Astrocyte (in vitro differentiated cells and primary cell): ENCODE data around the gene ZXDC. TPM values are rescaled to one million over a fixed set of nuclear protein-coding genes. Genes with fewer than 3 reads are reported as not detected.
A peak's percentile ranks its signal among the peaks of the same experiment; 100 is the strongest.

Experiments
- DNase-seq: peaks from one replicate; pipeline ENCODE4 v3.0.0-alpha.2; 2010; ENCODE audit warnings: low read depth
- FAIRE-seq: peaks from 2 replicates; lab custom pipeline; 2011; peaks lifted over from hg19 to GRCh38; lab: Jason Lieb, UNC
- H2AFZ ChIP-seq: 2 replicates; pipeline ENCODE4 v1.6.0; 2012; ENCODE audit warnings: low read depth, low read length, inconsistent platforms
- H3K27ac ChIP-seq: 2 replicates; pipeline ENCODE4 v1.5.1; 2011; ENCODE audit warnings: low read depth, low read length, inconsistent platforms
- H3K27me3 ChIP-seq: 2 replicates; pipeline ENCODE4 v1.6.0; 2011; ENCODE audit warnings: low read length, inconsistent platforms; ENCODE audit not compliant: insufficient read depth
- H3K36me3 ChIP-seq: 2 replicates; pipeline ENCODE4 v1.5.1; 2011; ENCODE audit warnings: low read length, inconsistent platforms; ENCODE audit not compliant: insufficient read depth
- H3K4me1 ChIP-seq: 2 replicates; pipeline ENCODE4 v1.5.1; 2011; ENCODE audit warnings: low read length, inconsistent platforms; ENCODE audit not compliant: insufficient read depth
- H3K4me2 ChIP-seq: 2 replicates; pipeline ENCODE4 v1.6.0; 2012; ENCODE audit warnings: low read length, inconsistent platforms
- H3K4me3 ChIP-seq: 2 replicates; pipeline ENCODE4 v1.5.1; 2011; ENCODE audit warnings: low read depth, mild to moderate bottlenecking, low read length, inconsistent platforms; ENCODE audit not compliant: insufficient read depth
- H3K79me2 ChIP-seq: 2 replicates; pipeline ENCODE4 v1.6.0; 2012; ENCODE audit warnings: mild to moderate bottlenecking, low read length, inconsistent platforms; ENCODE audit not compliant: insufficient read depth
- H3K9ac ChIP-seq: 2 replicates; pipeline ENCODE4 v1.6.0; 2012; ENCODE audit warnings: mild to moderate bottlenecking, low read length, inconsistent platforms
- H3K9me3 ChIP-seq: 2 replicates; pipeline ENCODE4 v1.5.1; 2012; ENCODE audit warnings: low read depth, mild to moderate bottlenecking, low read length, inconsistent platforms; ENCODE audit not compliant: insufficient read depth
- H4K20me1 ChIP-seq: 2 replicates; pipeline ENCODE4 v1.6.0; 2012; ENCODE audit warnings: low read length, inconsistent platforms; ENCODE audit not compliant: insufficient read depth
- H3K27ac Mint-ChIP-seq: one replicate; pipeline ENCODE4 v1.8.0; 2021; ENCODE audit warnings: mild to moderate bottlenecking, mixed read lengths; ENCODE audit not compliant: unreplicated experiment
- H3K27me3 Mint-ChIP-seq: one replicate; pipeline ENCODE4 v1.8.0; 2021; ENCODE audit warnings: low read depth, mixed read lengths; ENCODE audit not compliant: unreplicated experiment
- H3K36me3 Mint-ChIP-seq: one replicate; pipeline ENCODE4 v1.8.0; 2021; ENCODE audit warnings: low read depth, mixed read lengths; ENCODE audit not compliant: unreplicated experiment
- H3K4me1 Mint-ChIP-seq: one replicate; pipeline ENCODE4 v1.8.0; 2021; ENCODE audit warnings: low read depth, mixed read lengths; ENCODE audit not compliant: unreplicated experiment
- H3K4me3 Mint-ChIP-seq: one replicate; pipeline ENCODE4 v1.8.0; 2021; ENCODE audit warnings: mild to moderate bottlenecking, moderate library complexity, mixed read lengths; ENCODE audit not compliant: unreplicated experiment
- H3K9me3 Mint-ChIP-seq: one replicate; pipeline ENCODE4 v1.8.0; 2021; ENCODE audit warnings: mild to moderate bottlenecking, mixed read lengths; ENCODE audit not compliant: unreplicated experiment
- CTCF ChIP-seq: IDR thresholded peaks from 2 replicates; pipeline ENCODE4 v1.5.1; 2011; ENCODE audit warnings: low read depth, mild to moderate bottlenecking, inconsistent platforms, low read length, moderate library complexity; ENCODE audit not compliant: insufficient read depth
- EZH2 ChIP-seq: IDR thresholded peaks from 2 replicates; pipeline ENCODE4 v1.6.1; 2012; ENCODE audit warnings: mild to moderate bottlenecking, low read length, inconsistent platforms; ENCODE audit not compliant: insufficient read depth
- total RNA-seq: library from RNA; stranded (reverse); gene quantifications from 2 replicates; pipeline ENCODE4 v1.2.1, GENCODE V29; 2021

Gene ZXDC
- total RNA-seq, 1 donor from 2014 or later = 19.6 TPM

DNA sequence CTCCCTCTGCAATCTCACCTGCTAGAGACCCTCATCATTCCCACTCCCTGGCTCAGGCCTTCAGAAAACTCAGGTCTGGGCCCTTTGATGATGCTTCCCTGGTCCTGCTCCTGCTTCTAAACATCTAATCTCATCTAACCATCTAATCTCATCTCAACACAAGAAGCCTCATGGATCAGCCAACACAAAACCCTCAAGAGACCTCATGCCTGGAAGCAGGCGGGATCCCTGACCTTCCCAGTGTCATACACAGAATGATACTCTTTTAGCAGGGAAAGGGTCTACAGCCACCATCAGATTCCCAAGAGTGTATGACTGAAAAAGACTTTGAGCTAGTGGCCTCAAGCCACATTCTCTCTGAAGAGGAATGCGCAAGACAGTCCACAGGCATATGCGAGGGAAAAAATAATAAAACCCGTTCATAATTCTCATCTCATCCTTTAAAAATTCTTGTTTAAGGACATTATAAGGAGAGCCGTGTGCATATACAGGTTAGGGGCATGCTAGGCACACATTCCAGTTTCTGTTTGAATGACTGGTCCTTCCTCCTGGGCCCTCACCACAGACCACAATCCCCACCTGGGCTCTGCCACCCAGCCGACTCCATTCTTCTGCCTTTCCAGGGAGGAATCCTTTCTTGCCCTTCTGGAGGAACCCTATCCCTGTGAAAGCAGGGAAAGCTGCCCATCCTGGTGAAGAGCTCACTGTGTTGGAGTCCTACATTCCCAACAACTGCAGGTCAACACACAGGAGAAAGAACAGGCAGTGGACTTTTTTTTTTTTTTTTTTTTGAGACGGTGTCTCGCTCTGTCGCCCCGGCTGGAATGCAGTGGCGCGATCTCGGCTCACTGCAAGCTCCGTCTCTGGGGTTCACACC lies 2.2 kb downstream of the ZXDC start:
- H3K36me3 ChIP-seq = peaks cover 17% of the 10 kb centered on the region
- no peaks in the 10 kb centered on the region for H3K9me3 ChIP-seq
- peaks cover 17% of the 10 kb centered on the region for H3K36me3 Mint-ChIP-seq
- peaks cover 63% of the 10 kb centered on the region for H4K20me1 ChIP-seq
- H3K4me2 ChIP-seq = peak overlapping the region; percentile 99
- H3K4me3 Mint-ChIP-seq = peak overlapping the region; percentile 97
- H3K4me3 ChIP-seq = no peak overlapping the region
- peaks cover 2% of the 10 kb centered on the region for H3K9me3 Mint-ChIP-seq
- FAIRE-seq (no peak), DNase-seq (no peak)
- H3K9ac ChIP-seq = no peak overlapping the region
- H3K27ac Mint-ChIP-seq = peak overlapping the region; percentile 84
- H3K27ac ChIP-seq = no peak overlapping the region
- TF ChIP-seq CTCF = no peak
- no peak for TF ChIP-seq EZH2
- H2AFZ ChIP-seq = no peak overlapping the region
- no peaks in the 10 kb centered on the region for H3K27me3 Mint-ChIP-seq
- peaks cover 32% of the 10 kb centered on the region for H3K4me1 Mint-ChIP-seq
- H3K27me3 ChIP-seq = no peaks in the 10 kb centered on the region
- H3K79me2 ChIP-seq = peaks cover 61% of the 10 kb centered on the region
- peaks cover 35% of the 10 kb centered on the region for H3K4me1 ChIP-seq

GRCh38 chr3:126472277-126473006 lies 3.2 kb downstream of the ZXDC start:
- no peaks in the 10 kb centered on the region for H3K27me3 ChIP-seq
- H3K9me3 Mint-ChIP-seq = peaks cover 2% of the 10 kb centered on the region
- H2AFZ ChIP-seq = no peak overlapping the region
- no peak overlapping the region for H3K27ac ChIP-seq
- H3K36me3 ChIP-seq = peaks cover 27% of the 10 kb centered on the region
- TF ChIP-seq EZH2 = no peak
- TF ChIP-seq CTCF = no peak
- no peaks in the 10 kb centered on the region for H3K9me3 ChIP-seq
- peaks cover 35% of the 10 kb centered on the region for H3K4me1 ChIP-seq
- peak overlapping the region; percentile 99 for H3K4me2 ChIP-seq
- peaks cover 69% of the 10 kb centered on the region for H3K79me2 ChIP-seq
- DNase-seq = peak; percentile 96
- H4K20me1 ChIP-seq = peaks cover 74% of the 10 kb centered on the region
- peak; percentile 45 for FAIRE-seq
- H3K4me1 Mint-ChIP-seq = peaks cover 36% of the 10 kb centered on the region
- peak overlapping the region; percentile 61 for H3K4me3 Mint-ChIP-seq
- H3K27me3 Mint-ChIP-seq = no peaks in the 10 kb centered on the region
- H3K4me3 ChIP-seq = no peak overlapping the region
- H3K9ac ChIP-seq = no peak overlapping the region
- H3K27ac Mint-ChIP-seq = peak overlapping the region; percentile 43
- H3K36me3 Mint-ChIP-seq = peaks cover 21% of the 10 kb centered on the region
